ENCODE results near the gene SLC2A9.
"Not testable (repeated sequence)": the region's sequence is repeated elsewhere in the genome, so short reads cannot be mapped to it uniquely, and the experiment has no call there.

SLC2A9 gene

DNA sequence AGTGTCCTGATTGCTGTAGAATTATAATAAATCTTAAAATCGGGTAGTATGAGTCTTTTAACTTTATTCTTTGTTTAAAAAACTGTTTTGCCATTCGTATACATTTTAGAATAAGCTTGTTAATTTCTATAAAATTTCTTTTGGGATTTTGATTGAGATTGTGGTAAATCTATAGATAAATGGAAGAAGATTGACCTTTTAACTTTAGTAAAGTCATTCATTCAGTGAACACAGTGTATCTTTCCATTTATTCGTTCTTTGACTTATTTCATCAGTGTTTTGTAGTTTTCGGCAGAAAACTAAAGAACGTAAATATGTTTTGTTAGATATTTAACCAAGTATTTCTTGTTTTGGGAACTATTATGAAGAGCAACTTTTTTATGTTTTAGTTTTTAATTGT, 201.0 kb downstream of the SLC2A9 start:
- no peak for DNase-seq (ENCODE audit: low read depth)

DNA sequence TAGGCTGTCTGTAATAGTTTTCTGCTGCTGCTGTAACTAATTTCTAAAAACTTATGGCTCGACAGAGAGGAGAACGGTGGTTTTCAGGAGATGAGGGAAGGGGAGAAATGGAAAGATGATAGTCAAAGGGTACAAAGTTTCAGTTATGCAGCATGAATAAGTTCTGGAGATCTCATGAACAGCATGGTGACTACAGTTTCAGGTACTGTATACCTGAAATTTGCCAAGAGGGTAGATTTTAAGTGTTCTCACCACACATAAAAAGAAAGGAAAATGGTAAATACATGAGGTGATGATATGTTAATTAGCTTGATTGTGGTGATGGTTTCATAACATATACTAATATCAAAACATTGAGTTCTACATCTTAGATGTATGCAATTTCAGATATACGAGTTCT, 205.0 kb downstream of the SLC2A9 start:
- no peak for DNase-seq (ENCODE audit: low read depth)

DNA sequence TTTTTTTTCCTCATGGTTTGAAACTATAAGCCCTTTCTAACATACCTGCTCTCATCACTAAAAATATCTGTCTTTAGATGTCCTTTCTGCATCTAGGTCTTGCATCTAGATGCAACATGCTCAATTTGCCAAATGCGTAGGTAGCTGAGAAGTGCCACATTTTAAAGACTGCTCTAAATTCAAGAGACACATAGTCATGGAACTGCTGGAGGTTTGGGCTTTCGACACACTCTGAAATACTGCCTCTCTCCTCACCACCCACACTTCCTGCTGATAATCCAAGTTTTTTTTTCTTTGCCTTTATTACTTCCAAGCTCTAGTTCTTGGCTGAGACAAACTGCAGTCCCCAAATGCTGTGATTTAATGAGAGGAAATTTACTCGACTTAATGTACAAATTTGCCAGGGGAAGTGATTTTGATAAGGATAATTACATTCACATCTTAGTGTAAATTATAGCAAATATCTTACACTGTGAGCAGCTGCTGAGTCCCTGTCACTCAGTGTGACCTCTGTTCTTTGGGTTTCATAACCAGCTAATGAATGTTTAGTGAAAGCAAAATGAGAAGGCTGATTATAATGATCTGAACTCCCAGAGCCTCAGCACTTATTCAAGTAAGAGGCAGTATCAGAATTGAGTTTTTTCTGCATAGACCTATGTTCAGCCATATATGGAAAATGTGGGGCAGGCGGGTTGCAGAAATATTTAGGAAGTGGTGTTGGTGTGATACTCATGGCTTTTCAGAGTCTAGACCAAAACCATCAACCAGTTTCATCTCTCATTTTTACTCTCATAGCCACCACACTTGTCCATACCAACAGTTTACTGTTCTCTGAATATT, 208.6 kb downstream of the SLC2A9 start:
- DNase-seq (ENCODE audit: low read depth) = no peak

DNA sequence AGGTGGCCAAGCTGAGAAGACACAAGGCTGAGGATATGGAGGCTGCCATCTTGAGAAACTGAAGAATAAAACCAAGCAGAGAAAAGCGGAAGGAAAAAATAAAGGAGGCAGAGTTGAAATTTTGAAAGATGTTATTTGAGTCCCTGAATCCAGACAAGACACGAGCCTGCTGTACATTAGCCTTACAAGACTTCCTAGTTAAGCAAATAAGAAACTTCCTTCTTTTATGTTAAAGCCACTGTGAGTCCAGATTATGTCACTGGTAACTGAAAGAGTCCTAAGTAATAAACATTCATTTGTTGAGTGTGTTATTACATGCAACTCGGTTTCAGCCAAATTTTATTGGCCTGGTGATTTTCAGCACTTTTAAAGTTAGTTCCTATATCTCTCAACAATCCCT, 209.5 kb downstream of the SLC2A9 start:
- DNase-seq (ENCODE audit: low read depth) = no peak

DNA sequence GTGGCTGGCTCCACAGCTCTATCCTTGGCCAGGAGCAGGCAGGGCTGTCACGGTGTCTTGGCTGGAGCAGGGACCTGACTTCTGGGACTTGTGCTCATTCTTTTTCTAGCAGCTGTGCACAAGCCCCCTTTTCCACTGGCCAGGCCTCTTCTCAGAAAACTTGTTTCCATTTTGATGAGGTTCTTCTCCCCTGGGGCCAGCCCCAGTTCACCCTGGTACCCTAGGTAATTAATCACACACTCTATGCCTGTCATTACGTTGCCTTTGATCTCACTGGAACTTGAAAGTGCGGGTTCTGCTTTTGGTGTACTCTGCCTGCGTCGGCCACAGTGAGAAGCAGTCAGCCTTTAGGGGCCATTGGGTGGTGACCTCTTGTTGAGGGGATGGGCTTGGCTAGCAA, 213.2 kb downstream of the SLC2A9 start:
- DNase-seq (ENCODE audit: low read depth) = no peak

DNA sequence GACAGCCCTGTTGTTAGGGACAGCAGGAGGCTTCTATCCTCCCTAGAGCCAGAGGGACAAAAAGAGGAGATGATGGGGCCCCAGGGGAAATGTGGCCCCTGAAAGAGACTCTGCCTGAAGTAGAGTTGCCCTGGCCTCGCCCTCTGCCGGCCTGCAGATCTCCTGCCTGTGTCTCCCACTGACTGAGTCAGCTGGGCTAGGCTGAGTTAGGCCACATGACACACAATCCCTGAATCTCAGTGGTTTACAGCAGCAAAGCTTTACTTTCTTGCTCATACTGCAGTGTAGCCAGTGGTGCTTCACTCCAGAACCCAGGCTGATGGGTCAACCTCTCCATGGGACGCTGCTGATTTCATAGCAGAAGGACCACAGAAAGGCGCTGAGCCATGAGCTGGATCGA, 216.4 kb downstream of the SLC2A9 start:
- no peak for DNase-seq (ENCODE audit: low read depth)

DNA sequence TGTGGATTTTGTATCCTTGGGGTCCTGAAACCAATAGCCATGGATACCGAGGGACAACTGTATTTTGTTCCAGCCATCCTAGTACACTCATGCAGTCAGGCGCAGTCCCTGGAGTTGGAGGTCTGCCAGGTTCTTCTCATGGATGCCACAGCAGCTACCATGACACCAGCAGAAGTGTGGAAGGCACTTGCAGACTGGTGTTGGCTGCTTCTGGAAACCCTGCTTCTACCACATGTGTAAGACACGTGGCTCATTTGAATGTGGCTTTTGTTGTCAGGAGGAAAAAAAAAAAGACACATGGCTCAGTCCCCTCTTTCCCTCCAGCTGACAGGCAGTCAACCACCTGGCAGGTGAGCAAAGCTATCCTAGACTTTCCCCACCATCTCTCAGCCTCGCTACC, 220.4 kb downstream of the SLC2A9 start:
- no peak for DNase-seq (ENCODE audit: low read depth)

DNA sequence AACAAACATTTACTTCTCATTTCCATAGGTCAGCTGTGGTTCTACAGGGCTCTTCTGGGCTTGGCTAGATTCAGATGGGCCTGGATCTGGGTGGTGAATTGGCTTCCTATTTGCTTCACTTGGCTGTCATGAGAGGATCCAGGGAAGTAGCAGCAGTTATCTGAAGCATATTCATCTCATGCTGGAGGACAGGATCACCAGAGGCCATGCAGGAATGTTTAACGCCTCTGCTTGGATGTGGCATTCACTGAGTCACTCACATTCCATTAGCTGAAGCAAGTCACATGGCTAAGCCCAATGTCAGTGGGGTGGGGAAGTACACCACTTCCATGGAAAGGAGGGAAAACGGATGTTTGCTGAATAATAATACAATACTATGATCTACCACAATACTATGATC, 224.7 kb downstream of the SLC2A9 start:
- not testable (repeated sequence) for DNase-seq (ENCODE audit: low read depth)

DNA sequence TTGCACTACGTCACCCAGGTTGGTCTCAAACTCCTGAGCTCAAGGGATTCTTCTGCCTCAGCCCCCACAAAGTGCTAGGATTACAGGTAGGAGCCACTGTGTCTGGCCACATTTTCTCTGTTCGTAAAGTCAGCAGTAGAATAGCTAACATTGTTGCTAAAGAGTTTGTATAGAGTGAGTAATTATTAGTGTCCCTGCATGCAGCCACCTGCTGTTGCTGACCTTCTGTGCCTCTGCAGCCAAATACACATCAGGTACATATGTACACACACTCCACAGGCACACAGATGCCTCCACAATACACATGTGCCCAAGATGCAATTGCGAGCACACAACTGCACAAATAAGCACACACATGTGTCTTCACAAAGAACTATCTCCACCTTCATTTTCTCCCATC, 228.9 kb downstream of the SLC2A9 start:
- DNase-seq (ENCODE audit: low read depth) = no peak

DNA sequence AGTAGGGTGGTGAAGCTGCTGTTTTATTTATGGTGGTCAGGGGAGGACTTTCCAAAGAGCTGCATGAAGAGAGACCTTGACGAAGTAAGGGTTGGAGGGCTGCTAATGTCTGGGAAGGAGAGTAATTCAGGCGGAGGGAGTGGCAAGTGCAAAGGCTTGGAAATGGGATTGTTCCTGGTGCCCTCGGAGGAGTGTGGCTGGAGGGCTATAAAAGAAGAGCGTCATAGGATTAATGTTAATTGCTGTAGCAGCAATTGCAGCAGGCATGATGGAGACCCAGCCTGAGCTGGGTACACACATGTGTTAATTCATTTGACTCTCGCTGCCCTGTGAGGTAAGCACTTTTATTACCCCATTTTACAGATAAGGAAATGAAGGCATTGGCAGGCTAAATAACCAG, 235.4 kb downstream of the SLC2A9 start:
- DNase-seq (ENCODE audit: low read depth) = not testable (repeated sequence)

DNA sequence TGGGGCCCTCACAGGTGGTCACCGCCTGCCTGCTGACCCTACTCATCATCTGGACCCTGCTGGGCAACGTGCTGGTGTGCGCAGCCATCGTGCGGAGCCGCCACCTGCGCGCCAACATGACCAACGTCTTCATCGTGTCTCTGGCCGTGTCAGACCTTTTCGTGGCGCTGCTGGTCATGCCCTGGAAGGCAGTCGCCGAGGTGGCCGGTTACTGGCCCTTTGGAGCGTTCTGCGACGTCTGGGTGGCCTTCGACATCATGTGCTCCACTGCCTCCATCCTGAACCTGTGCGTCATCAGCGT, 239.2 kb downstream of the SLC2A9 start:
- DNase-seq (ENCODE audit: low read depth) = no peak

DNA sequence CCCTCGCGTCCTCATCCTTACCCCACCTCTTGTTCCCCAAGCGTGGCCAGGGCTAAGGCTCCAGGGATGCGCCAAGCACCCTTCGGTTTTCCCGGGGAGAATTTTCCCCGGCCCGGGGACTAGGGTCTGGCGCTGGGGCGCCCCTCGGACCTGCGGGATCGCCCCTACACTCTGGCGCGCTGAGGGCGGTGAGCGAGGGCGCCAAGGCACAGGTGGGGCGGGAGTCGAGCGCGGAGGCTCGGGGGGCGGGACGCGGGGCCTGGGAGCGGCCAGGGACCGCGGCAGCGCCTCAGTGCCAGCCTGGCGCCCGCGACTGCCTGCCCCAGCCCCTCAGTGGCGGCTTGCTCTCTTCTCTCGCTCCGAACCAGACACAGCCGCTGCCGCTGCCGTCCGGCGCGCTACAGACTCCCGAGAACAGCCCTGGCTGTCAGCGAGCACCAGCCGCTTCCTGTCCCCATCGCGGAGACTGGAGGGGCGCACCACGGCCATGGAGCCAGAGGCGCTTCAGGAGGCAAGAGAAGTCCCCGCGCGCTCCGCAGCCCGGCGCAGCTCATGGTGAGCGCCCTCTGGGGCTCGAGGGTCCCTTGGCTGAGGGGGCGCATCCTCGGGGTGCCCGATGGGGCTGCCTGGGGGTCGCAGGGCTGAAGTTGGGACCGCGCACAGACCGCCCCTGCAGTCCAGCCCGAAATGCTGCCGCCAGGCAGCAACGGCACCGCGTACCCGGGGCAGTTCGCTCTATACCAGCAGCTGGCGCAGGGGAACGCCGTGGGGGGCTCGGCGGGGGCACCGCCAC, 239.8 kb downstream of the SLC2A9 start, which contains the start of gene DRD5:
Gene DRD5, plus strand, starts transcription at position 292 of the 793 bp plus-strand sequence. Its CDS starts 396 bp downstream, at position 688.
- DNase-seq (ENCODE audit: low read depth) = no peak
